Memory B cell (primary cell): ENCODE data around the gene DCHS2.

Source experiments
- ATAC-seq: fragments of 150-1000 bp; cut with Tn5 transposase; 2 replicates; pipeline ENCODE4 v1.10.0; 2021; ENCODE audit warnings: low read depth, mild to moderate bottlenecking, moderate library complexity
- DNase-seq, 2 donors: peaks; one replicate each; pipeline ENCODE4 v3.0.0; 2022; ENCODE audit warnings: low spot score in 2 of 2
- H3K27ac Mint-ChIP-seq: one replicate; pipeline ENCODE4 v1.8.0; 2022; ENCODE audit warnings: mild to moderate bottlenecking, moderate library complexity, mixed read lengths
- H3K27me3 Mint-ChIP-seq: one replicate; pipeline ENCODE4 v1.8.0; 2022; ENCODE audit warnings: mixed read lengths
- H3K36me3 Mint-ChIP-seq: one replicate; pipeline ENCODE4 v1.8.0; 2022; ENCODE audit warnings: mild to moderate bottlenecking, mixed read lengths
- H3K4me1 Mint-ChIP-seq: one replicate; pipeline ENCODE4 v1.8.0; 2022; ENCODE audit warnings: mixed read lengths
- H3K4me3 Mint-ChIP-seq: one replicate; pipeline ENCODE4 v1.8.0; 2022; ENCODE audit warnings: mild to moderate bottlenecking, moderate library complexity, mixed read lengths
- H3K9me3 Mint-ChIP-seq: one replicate; pipeline ENCODE4 v1.8.0; 2022; ENCODE audit warnings: mixed read lengths

The DCHS2 gene

GRCh38 chr4:154452798-154453346, 38.7 kb downstream of the DCHS2 start:
- H3K9me3 Mint-ChIP-seq, result peaks cover 3% of the 10 kb centered on the region
- DNase-seq, result no peak
- no peaks in the 10 kb centered on the region for H3K4me1 Mint-ChIP-seq
- H3K27me3 Mint-ChIP-seq, result peaks cover 5% of the 10 kb centered on the region
- no peak for ATAC-seq
- no peak overlapping the region for H3K4me3 Mint-ChIP-seq
- peaks cover 1% of the 10 kb centered on the region for H3K36me3 Mint-ChIP-seq
- H3K27ac Mint-ChIP-seq, result no peak overlapping the region

- Mint-ChIP-seq H3K4me3 (no peak overlapping the region), H3K27ac (no peak overlapping the region), H3K36me3 (peaks cover 1% of the 10 kb centered on the region), H3K27me3 (peaks cover 8% of the 10 kb centered on the region), H3K4me1 (no peaks in the 10 kb centered on the region), H3K9me3 (peaks cover 3% of the 10 kb centered on the region)
- DNase-seq (no peak), ATAC-seq (no peak)
Measured at GRCh38 chr4:154450966-154451365, 40.6 kb downstream of the DCHS2 start.

GRCh38 chr4:154444958-154445357, 46.6 kb downstream of the DCHS2 start:
- H3K27me3 Mint-ChIP-seq, result peaks cover 8% of the 10 kb centered on the region
- H3K9me3 Mint-ChIP-seq, result no peaks in the 10 kb centered on the region
- ATAC-seq, result no peak

GRCh38 chr4:154441982-154442381, 49.6 kb downstream of the DCHS2 start:
- H3K4me3 Mint-ChIP-seq, result no peak overlapping the region
- H3K36me3 Mint-ChIP-seq, result no peaks in the 10 kb centered on the region
- DNase-seq (no peak), ATAC-seq (no peak)
- H3K27ac Mint-ChIP-seq, result no peak overlapping the region
- peaks cover 1% of the 10 kb centered on the region for H3K27me3 Mint-ChIP-seq
- no peaks in the 10 kb centered on the region for H3K4me1 Mint-ChIP-seq
- no peaks in the 10 kb centered on the region for H3K9me3 Mint-ChIP-seq

More at GRCh38 chr4:154444958-154445357, 46.6 kb downstream of the DCHS2 start:
- no peak for DNase-seq
- H3K4me1 Mint-ChIP-seq, result no peaks in the 10 kb centered on the region
- H3K4me3 Mint-ChIP-seq, result no peak overlapping the region
- no peak overlapping the region for H3K27ac Mint-ChIP-seq
- H3K36me3 Mint-ChIP-seq, result no peaks in the 10 kb centered on the region

GRCh38 chr4:154441124-154441523, 50.5 kb downstream of the DCHS2 start:
- DNase-seq, result no peak
- no peak overlapping the region for H3K27ac Mint-ChIP-seq
- ATAC-seq, result no peak
- H3K9me3 Mint-ChIP-seq, result no peaks in the 10 kb centered on the region
- H3K36me3 Mint-ChIP-seq, result no peaks in the 10 kb centered on the region
- H3K4me3 Mint-ChIP-seq, result no peak overlapping the region
- no peaks in the 10 kb centered on the region for H3K4me1 Mint-ChIP-seq
- H3K27me3 Mint-ChIP-seq, result no peaks in the 10 kb centered on the region

- H3K9me3 Mint-ChIP-seq, result no peaks in the 10 kb centered on the region
- DNase-seq, result no peak
- H3K27me3 Mint-ChIP-seq, result no peaks in the 10 kb centered on the region
- no peak for ATAC-seq
- H3K4me1 Mint-ChIP-seq, result no peaks in the 10 kb centered on the region
- H3K4me3 Mint-ChIP-seq, result no peak overlapping the region
- no peaks in the 10 kb centered on the region for H3K36me3 Mint-ChIP-seq
- H3K27ac Mint-ChIP-seq, result no peak overlapping the region
Measured at GRCh38 chr4:154439224-154439623, 52.4 kb downstream of the DCHS2 start.

GRCh38 chr4:154435895-154436294, 55.7 kb downstream of the DCHS2 start:
- H3K27me3 Mint-ChIP-seq, result peaks cover 3% of the 10 kb centered on the region
- DNase-seq (no peak), ATAC-seq (peak; percentile 37)
- no peaks in the 10 kb centered on the region for H3K9me3 Mint-ChIP-seq
- H3K27ac Mint-ChIP-seq, result no peak overlapping the region
- H3K4me1 Mint-ChIP-seq, result no peaks in the 10 kb centered on the region
- H3K36me3 Mint-ChIP-seq, result no peaks in the 10 kb centered on the region
- no peak overlapping the region for H3K4me3 Mint-ChIP-seq

GRCh38 chr4:154433543-154433942, 58.1 kb downstream of the DCHS2 start:
- ATAC-seq (no peak), DNase-seq (no peak)
- Mint-ChIP-seq H3K4me1 (no peaks in the 10 kb centered on the region), H3K27ac (no peak overlapping the region), H3K27me3 (peaks cover 6% of the 10 kb centered on the region), H3K9me3 (no peaks in the 10 kb centered on the region), H3K36me3 (no peaks in the 10 kb centered on the region), H3K4me3 (no peak overlapping the region)

- Mint-ChIP-seq H3K27me3 (peaks cover 11% of the 10 kb centered on the region), H3K9me3 (no peaks in the 10 kb centered on the region), H3K27ac (no peak overlapping the region), H3K4me3 (no peak overlapping the region), H3K36me3 (no peaks in the 10 kb centered on the region), H3K4me1 (peaks cover 5% of the 10 kb centered on the region)
- no peak for ATAC-seq
- DNase-seq, result no peak
Measured at GRCh38 chr4:154429176-154429575, 62.4 kb downstream of the DCHS2 start.

GRCh38 chr4:154427149-154427548, 64.5 kb downstream of the DCHS2 start:
- Mint-ChIP-seq H3K36me3 (no peaks in the 10 kb centered on the region), H3K27me3 (peaks cover 9% of the 10 kb centered on the region), H3K4me1 (peaks cover 8% of the 10 kb centered on the region), H3K9me3 (no peaks in the 10 kb centered on the region), H3K4me3 (no peak overlapping the region), H3K27ac (no peak overlapping the region)
- ATAC-seq (no peak), DNase-seq (no peak)

GRCh38 chr4:154425514-154425913, 66.1 kb downstream of the DCHS2 start:
- Mint-ChIP-seq H3K4me1 (peaks cover 15% of the 10 kb centered on the region), H3K36me3 (no peaks in the 10 kb centered on the region), H3K4me3 (no peak overlapping the region), H3K9me3 (peaks cover 2% of the 10 kb centered on the region), H3K27ac (no peak overlapping the region), H3K27me3 (peaks cover 9% of the 10 kb centered on the region)
- DNase-seq (no peak), ATAC-seq (peak; percentile 38)

- H3K27ac Mint-ChIP-seq, result no peak overlapping the region
- no peak overlapping the region for H3K4me3 Mint-ChIP-seq
Measured at GRCh38 chr4:154424810-154425484, 66.7 kb downstream of the DCHS2 start.

GRCh38 chr4:154422152-154422551, 69.4 kb downstream of the DCHS2 start:
- Mint-ChIP-seq H3K4me1 (peaks cover 15% of the 10 kb centered on the region), H3K27ac (no peak overlapping the region), H3K36me3 (no peaks in the 10 kb centered on the region), H3K9me3 (peaks cover 2% of the 10 kb centered on the region), H3K27me3 (peaks cover 7% of the 10 kb centered on the region), H3K4me3 (no peak overlapping the region)
- no peak for DNase-seq
- ATAC-seq, result no peak

More at GRCh38 chr4:154424810-154425484, 66.7 kb downstream of the DCHS2 start:
- Mint-ChIP-seq H3K4me1 (peaks cover 15% of the 10 kb centered on the region), H3K9me3 (peaks cover 2% of the 10 kb centered on the region), H3K36me3 (no peaks in the 10 kb centered on the region), H3K27me3 (peaks cover 9% of the 10 kb centered on the region)
- ATAC-seq, result no peak
- no peak for DNase-seq

GRCh38 chr4:154421618-154422017, 70.0 kb downstream of the DCHS2 start:
- ATAC-seq, result peak; percentile 55
- no peak for DNase-seq
- peaks cover 2% of the 10 kb centered on the region for H3K9me3 Mint-ChIP-seq
- no peaks in the 10 kb centered on the region for H3K36me3 Mint-ChIP-seq
- no peak overlapping the region for H3K27ac Mint-ChIP-seq
- peak overlapping the region; percentile 24 for H3K4me3 Mint-ChIP-seq
- peaks cover 7% of the 10 kb centered on the region for H3K27me3 Mint-ChIP-seq
- H3K4me1 Mint-ChIP-seq, result peaks cover 18% of the 10 kb centered on the region

- peaks cover 2% of the 10 kb centered on the region for H3K27me3 Mint-ChIP-seq
- peak overlapping the region; percentile 92 for H3K4me3 Mint-ChIP-seq
- H3K27ac Mint-ChIP-seq, result peak overlapping the region; percentile 97
- peaks cover 19% of the 10 kb centered on the region for H3K4me1 Mint-ChIP-seq
- ATAC-seq (no peak), DNase-seq (no peak)
- H3K36me3 Mint-ChIP-seq, result no peaks in the 10 kb centered on the region
- H3K9me3 Mint-ChIP-seq, result peaks cover 2% of the 10 kb centered on the region
Measured at GRCh38 chr4:154417373-154417673, 74.3 kb downstream of the DCHS2 start.
